ENCODE measurements around the gene TMEM165. TPM values are rescaled to one million over a fixed set of nuclear protein-coding genes. Genes with fewer than 3 reads are reported as not detected.

The TMEM165 gene
- polyA plus RNA-seq, 1 donor from 2014 or later, result 102 TPM

- peaks cover 7% of the 10 kb centered on the region for H3K36me3 ChIP-seq (ENCODE audit: insufficient read depth, low read length)
These were observed 70.2 kb downstream of the TMEM165 start for GRCh38 chr4:55466001-55466400.

GRCh38 chr4:55468724-55469123, 73.0 kb downstream of the TMEM165 start:
- no peaks in the 10 kb centered on the region for H3K9me2 ChIP-seq (ENCODE audit: insufficient read depth, low read length)
- no peak overlapping the region for H3K27ac ChIP-seq (ENCODE audit: low read length)
- no peaks in the 10 kb centered on the region for H3K9me3 ChIP-seq (ENCODE audit: low read length)
- no peak overlapping the region for H3K9ac ChIP-seq (ENCODE audit: low read length)
- H3K4me2 ChIP-seq (ENCODE audit: low read length), result no peak overlapping the region
- H3K36me3 ChIP-seq (ENCODE audit: insufficient read depth, low read length), result peaks cover 4% of the 10 kb centered on the region
- H4K20me1 ChIP-seq (ENCODE audit: insufficient read depth), result no peaks in the 10 kb centered on the region
- no peaks in the 10 kb centered on the region for H3K27me3 ChIP-seq (ENCODE audit: insufficient read depth, low read depth, low read length)
- H3F3A ChIP-seq (ENCODE audit: insufficient read depth, low read length, poor library complexity, severe bottlenecking), result no peaks in the 10 kb centered on the region
- no peak for TF ChIP-seq CTCF (IDR thresholded peaks at IDR 0.05; ENCODE audit: poor library complexity, severe bottlenecking)
- no peak for TF ChIP-seq TAF1 (IDR thresholded peaks at IDR 0.05; ENCODE audit: low read depth)
- TF ChIP-seq MXI1 (conservative IDR thresholded peaks at IDR 0.05; ENCODE audit: poor library complexity, severe bottlenecking), result no peak
- TF ChIP-seq POLR2AphosphoS5 (IDR thresholded peaks at IDR 0.05), result no peak
- TF ChIP-seq RAD21 (conservative IDR thresholded peaks at IDR 0.05), result no peak
- no peaks in the 10 kb centered on the region for H3K79me2 ChIP-seq (replicated peaks; ENCODE audit: insufficient read depth, low read length)
- H3K4me3 ChIP-seq (ENCODE audit: low read length), result no peak overlapping the region
- H2AFZ ChIP-seq (ENCODE audit: low read depth, low read length), result no peak overlapping the region

More at GRCh38 chr4:55466001-55466400, 70.2 kb downstream of the TMEM165 start:
- Histone ChIP-seq H3K27me3 (ENCODE audit: insufficient read depth, low read depth, low read length) (no peaks in the 10 kb centered on the region), H3K9ac (ENCODE audit: low read length) (no peak overlapping the region), H3K79me2 (replicated peaks; ENCODE audit: insufficient read depth, low read length) (no peaks in the 10 kb centered on the region), H3K4me2 (ENCODE audit: low read length) (no peak overlapping the region), H3F3A (ENCODE audit: insufficient read depth, low read length, poor library complexity, severe bottlenecking) (no peaks in the 10 kb centered on the region), H3K9me3 (ENCODE audit: low read length) (no peaks in the 10 kb centered on the region), H2AFZ (ENCODE audit: low read depth, low read length) (no peak overlapping the region), H4K20me1 (ENCODE audit: insufficient read depth) (no peaks in the 10 kb centered on the region), H3K27ac (ENCODE audit: low read length) (no peak overlapping the region), H3K4me3 (ENCODE audit: low read length) (no peak overlapping the region), H3K9me2 (ENCODE audit: insufficient read depth, low read length) (no peaks in the 10 kb centered on the region)
- no peak for TF ChIP-seq MXI1 (conservative IDR thresholded peaks at IDR 0.05; ENCODE audit: poor library complexity, severe bottlenecking)
- no peak for TF ChIP-seq RAD21 (conservative IDR thresholded peaks at IDR 0.05)
- no peak for TF ChIP-seq POLR2AphosphoS5 (IDR thresholded peaks at IDR 0.05)
- TF ChIP-seq CTCF (IDR thresholded peaks at IDR 0.05; ENCODE audit: poor library complexity, severe bottlenecking), result no peak
- TF ChIP-seq EP300 (conservative IDR thresholded peaks at IDR 0.05; ENCODE audit: poor library complexity, severe bottlenecking), result no peak
- no peak for TF ChIP-seq REST (IDR thresholded peaks at IDR 0.05; ENCODE audit: borderline replicate concordance)
- TF ChIP-seq SMC3 (conservative IDR thresholded peaks at IDR 0.05; ENCODE audit: poor library complexity), result no peak
- no peak for TF ChIP-seq TAF1 (IDR thresholded peaks at IDR 0.05; ENCODE audit: low read depth)
- TF ChIP-seq EZH2 (IDR thresholded peaks at IDR 0.05; ENCODE audit: borderline replicate concordance, insufficient read depth, low read length, poor library complexity, severe bottlenecking), result no peak
